Uterus (tissue), 2 donors: ENCODE measurements around the gene BICDL1.

Experiments used
- POLR2A ChIP-seq, 2 donors: fragments of 450-650 bp; IDR thresholded peaks; one replicate each; pipeline ENCODE4 v1.6.1; 2016; ENCODE audit warnings: antibody characterized with exemption in 2 of 2, mild to moderate bottlenecking in 1 of 2, moderate library complexity in 1 of 2
- TF ChIP-seq, protein P1 (sequence below), 4 experiments: fragments of 200-600 bp in 2 of 4; fragments of 450-650 bp in 2 of 4; sonication (generic) in 2 of 4; IDR thresholded peaks; one replicate each; pipeline ENCODE4 v1.5.1; 2016 to 2019; ENCODE audit warnings: antibody characterized with exemption in 4 of 4, mild to moderate bottlenecking in 2 of 4, moderate library complexity in 1 of 4

GRCh38 chr12:120067901-120068300, 78.9 kb downstream of the BICDL1 start:
- TF ChIP-seq, protein P1, sequence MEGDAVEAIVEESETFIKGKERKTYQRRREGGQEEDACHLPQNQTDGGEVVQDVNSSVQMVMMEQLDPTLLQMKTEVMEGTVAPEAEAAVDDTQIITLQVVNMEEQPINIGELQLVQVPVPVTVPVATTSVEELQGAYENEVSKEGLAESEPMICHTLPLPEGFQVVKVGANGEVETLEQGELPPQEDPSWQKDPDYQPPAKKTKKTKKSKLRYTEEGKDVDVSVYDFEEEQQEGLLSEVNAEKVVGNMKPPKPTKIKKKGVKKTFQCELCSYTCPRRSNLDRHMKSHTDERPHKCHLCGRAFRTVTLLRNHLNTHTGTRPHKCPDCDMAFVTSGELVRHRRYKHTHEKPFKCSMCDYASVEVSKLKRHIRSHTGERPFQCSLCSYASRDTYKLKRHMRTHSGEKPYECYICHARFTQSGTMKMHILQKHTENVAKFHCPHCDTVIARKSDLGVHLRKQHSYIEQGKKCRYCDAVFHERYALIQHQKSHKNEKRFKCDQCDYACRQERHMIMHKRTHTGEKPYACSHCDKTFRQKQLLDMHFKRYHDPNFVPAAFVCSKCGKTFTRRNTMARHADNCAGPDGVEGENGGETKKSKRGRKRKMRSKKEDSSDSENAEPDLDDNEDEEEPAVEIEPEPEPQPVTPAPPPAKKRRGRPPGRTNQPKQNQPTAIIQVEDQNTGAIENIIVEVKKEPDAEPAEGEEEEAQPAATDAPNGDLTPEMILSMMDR (IDR thresholded peaks at IDR 0.05), result no peak
- TF ChIP-seq POLR2A (IDR thresholded peaks at IDR 0.05), result no peak
